ENCODE data around the gene HMGCS1.

The HMGCS1 gene

DNA sequence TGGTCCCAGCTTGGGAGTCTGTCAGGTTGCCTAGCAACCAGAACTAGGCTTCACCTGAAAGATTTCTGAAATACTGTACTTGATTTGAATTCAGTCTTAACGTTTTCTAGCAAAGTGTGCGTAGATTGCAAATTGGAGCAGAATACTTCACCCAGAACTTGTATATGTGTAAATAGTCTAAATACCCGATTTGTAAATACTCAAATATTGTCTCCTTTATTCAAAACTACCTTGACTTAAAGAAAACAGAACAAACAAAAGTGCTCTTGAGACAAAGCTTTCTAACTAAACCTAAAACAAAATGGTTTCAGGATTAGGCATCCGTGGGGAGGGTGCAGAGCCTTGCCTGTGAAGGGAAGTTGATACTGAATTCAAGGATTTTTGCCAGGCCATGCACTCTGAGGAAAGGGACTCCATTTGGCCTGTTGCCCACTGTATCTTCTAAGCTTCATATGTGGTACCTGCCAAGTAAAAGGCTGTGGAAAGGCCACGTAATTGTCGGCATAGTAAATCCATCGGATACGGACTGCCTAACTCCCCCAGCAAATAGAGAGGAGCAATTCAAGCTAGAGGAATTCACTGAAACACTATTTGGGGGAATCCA lies 744 bp upstream of the HMGCS1 start:
- TF ChIP-seq, protein P1, sequence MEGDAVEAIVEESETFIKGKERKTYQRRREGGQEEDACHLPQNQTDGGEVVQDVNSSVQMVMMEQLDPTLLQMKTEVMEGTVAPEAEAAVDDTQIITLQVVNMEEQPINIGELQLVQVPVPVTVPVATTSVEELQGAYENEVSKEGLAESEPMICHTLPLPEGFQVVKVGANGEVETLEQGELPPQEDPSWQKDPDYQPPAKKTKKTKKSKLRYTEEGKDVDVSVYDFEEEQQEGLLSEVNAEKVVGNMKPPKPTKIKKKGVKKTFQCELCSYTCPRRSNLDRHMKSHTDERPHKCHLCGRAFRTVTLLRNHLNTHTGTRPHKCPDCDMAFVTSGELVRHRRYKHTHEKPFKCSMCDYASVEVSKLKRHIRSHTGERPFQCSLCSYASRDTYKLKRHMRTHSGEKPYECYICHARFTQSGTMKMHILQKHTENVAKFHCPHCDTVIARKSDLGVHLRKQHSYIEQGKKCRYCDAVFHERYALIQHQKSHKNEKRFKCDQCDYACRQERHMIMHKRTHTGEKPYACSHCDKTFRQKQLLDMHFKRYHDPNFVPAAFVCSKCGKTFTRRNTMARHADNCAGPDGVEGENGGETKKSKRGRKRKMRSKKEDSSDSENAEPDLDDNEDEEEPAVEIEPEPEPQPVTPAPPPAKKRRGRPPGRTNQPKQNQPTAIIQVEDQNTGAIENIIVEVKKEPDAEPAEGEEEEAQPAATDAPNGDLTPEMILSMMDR (IDR thresholded peaks at IDR 0.05) = no peak
- no peak for TF ChIP-seq ZFX (IDR thresholded peaks at IDR 0.05; ENCODE audit: borderline replicate concordance)
- H3K27ac ChIP-seq = peak overlapping the region; percentile 90

DNA sequence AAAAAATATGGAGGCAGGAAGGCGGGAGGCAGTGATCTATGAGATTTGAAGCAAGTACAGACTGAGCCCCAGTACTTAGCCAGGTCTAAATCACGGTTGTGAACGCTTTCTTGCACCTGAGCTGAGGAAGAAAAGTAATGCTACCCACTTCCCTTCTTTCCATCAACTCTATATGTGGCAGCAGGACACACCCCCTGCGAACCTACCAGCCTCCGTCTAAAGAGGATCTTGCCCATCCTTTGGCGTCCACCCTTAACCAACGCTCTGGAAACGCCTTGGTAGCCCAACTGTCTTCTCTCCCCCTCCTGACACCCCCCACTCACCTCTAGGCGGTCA lies 545 bp downstream of the HMGCS1 start:
- peak overlapping the region; percentile 90 for H3K27ac ChIP-seq
- no peak for TF ChIP-seq ZFX (IDR thresholded peaks at IDR 0.05; ENCODE audit: borderline replicate concordance)
- TF ChIP-seq, protein P1 (IDR thresholded peaks at IDR 0.05) = no peak

DNA sequence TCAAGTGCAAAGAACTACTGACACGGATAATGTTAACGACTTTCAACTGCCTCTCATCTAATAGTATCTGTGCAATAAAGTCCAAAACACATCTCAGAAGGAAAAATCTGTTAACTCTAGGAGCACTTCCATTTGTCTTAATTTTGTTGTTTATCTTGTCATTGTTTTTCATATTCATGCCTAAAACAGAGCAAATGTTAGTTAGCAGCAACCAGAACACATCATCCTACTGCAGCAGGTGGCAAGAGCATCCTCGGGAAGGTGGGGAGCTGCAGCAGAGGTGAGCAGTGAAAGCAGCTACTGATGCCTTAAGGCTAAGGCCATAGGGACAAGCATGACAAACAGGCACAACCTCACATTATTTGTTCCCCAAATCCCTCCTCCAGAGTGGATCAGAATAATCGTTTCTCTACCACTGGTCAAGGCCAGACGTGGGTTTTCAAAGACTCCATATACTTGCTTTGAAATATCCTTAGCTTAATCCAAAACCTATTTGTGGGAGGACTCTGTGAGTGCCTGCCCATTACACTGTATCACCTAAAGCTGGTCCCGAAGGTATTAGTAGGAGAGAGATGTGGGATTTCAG lies 1.0 kb downstream of the HMGCS1 start:
- H3K27ac ChIP-seq = peak overlapping the region; percentile 90
- TF ChIP-seq ZFX (IDR thresholded peaks at IDR 0.05; ENCODE audit: borderline replicate concordance) = no peak
- TF ChIP-seq, protein P1 (IDR thresholded peaks at IDR 0.05) = no peak

DNA sequence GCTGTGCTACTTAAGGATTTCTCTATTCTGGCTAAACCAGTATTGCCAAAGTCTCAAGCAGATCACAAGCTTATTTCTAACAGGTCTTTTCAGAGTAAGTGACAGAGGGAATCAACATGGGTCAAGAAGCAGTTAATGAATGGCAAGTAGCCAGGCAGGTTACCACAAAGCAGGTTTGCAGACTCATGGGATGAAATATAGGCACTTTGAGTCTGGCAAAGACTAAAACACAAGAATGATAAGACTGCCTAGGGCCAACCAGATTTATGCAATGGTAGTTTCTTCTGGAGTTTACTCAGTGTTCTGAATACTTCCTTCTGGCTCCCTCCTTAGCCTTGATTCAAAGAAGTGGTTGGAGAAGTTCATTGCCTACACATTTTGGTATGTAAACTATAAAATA lies 3.6 kb downstream of the HMGCS1 start:
- peak overlapping the region; percentile 90 for H3K27ac ChIP-seq
- TF ChIP-seq ZFX (IDR thresholded peaks at IDR 0.05; ENCODE audit: borderline replicate concordance) = no peak
- TF ChIP-seq, protein P1 (IDR thresholded peaks at IDR 0.05) = no peak

DNA sequence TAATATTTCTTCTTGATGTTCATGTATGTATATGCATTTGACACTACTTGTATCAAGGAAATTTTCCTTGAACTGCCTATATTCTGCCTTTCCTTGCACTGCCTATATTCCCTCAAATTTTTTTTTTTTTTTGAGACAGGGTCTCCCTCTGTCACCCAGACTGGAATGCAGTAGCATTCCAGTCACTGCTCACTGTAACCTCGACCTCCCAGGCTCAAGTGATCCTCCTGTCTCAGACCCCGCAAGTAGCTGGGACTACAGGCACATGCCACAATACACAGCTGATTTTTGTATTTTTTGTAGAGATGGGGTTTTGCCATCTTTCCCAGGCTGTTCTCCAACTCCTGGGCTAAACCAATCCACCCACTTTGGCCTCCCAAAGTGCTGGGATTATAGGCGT lies 4.1 kb downstream of the HMGCS1 start:
- peak overlapping the region; percentile 90; the same call in 1 of the 2 replicates for H3K27ac ChIP-seq
- no peak for TF ChIP-seq ZFX (IDR thresholded peaks at IDR 0.05; ENCODE audit: borderline replicate concordance)
- TF ChIP-seq, protein P1 (IDR thresholded peaks at IDR 0.05) = no peak

DNA sequence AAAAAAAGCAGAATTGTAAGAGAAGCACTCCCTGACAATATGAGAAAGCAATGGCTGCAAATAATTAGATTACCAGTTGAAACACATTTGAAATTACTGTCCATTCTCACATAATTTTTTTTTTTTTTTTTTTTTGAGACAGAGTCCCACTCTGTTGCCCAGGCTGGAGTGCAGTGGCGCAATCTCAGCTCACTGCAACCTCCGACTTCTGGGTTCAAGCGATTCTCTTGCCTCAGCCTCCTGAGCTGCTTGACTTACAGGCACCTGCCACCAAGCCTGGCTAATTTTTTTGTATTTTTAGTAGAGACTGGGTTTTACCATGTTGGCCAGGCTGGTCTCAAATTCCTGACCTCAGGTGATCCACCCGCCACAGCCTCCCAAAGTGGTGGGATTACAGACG lies 6.3 kb downstream of the HMGCS1 start:
- peak overlapping the region; percentile 32; the same call in 1 of the 2 replicates for H3K27ac ChIP-seq

DNA sequence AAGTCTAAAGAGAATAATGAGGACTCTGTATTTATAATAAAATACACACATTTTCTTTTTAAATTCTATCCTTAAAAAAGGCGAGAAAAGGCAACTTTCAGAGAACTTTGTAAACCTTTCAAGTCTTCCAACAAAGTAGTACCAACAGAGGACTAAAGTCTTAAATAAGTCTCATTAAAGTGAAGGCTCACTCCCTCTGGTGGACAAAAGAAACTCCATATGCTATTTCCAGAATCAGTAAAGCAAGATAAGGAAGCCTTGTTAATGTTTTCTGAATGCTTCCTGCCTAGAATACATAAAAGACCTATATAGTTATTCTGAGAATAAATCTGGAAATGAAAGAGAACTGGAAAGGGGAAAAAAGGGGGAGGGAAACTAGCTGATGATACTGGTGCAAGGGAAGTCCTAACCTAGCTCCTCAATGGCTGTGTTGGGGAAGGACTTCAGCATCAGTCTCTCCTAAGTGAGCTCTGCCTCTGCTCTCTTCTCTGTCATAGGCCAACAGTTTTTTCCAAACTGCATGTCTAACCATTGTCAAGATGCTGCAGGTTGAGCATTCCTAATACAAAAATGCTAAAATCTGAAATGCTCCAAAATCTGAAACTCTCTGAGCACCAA lies 7.2 kb downstream of the HMGCS1 start:
- TF ChIP-seq ZFX (IDR thresholded peaks at IDR 0.05; ENCODE audit: borderline replicate concordance) = no peak
- TF ChIP-seq, protein P1 (IDR thresholded peaks at IDR 0.05) = peak; percentile 76

More for the DNA sequence above, 7.2 kb downstream of the HMGCS1 start:
- peak overlapping the region; percentile 32; the same call in 1 of the 2 replicates for H3K27ac ChIP-seq

Data from 22Rv1 (cell line).